ENCODE results near the gene AFAP1L1.

The AFAP1L1 gene

DNA sequence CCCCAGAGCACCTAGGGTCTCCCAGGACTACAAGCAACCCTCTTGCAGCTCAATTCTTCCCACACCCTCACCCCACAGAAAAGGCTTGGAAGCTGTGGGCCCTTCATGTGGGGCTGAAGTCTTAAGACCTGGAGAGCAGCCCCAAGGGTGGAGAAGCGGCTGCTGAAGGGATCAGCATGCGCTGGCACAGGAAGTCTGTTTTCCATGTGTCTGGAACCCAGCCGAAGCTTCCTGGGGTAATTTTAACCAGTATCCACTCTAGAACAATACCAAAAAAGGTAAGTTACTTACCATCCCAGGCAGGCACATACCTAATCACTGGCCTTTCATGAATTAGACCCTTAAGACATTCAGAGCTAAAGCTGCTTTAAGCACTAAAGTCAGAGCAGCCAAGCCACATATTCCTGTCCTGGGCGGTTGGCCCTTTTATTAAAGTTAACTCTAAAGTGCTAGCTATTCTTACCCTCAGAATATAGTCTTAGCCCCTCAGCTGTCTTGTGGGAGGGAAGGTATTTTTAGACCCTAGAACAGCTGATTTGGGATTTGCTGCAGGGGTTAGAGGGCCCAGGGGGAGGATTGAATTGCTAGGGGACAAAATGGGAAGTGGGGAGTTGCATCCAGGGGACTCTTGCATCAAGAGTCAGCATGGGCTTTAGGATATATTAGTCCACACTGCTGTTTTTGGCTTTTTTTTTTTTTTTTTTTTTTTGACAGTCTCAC is 100.6 kb downstream of the AFAP1L1 start:
- Histone ChIP-seq H3K4me1 (ENCODE audit: control insufficient read depth, insufficient read depth, low read length) (peaks cover 1% of the 10 kb centered on the region; the same call in 1 of the 2 replicates), H3K27ac (ENCODE audit: low read length) (no peak overlapping the region), H3K36me3 (ENCODE audit: control insufficient read depth, insufficient read depth, low read length) (no peaks in the 10 kb centered on the region), H3K4me3 (ENCODE audit: low read length) (no peak overlapping the region), H3K27me3 (ENCODE audit: control insufficient read depth, insufficient read depth, low read length) (no peaks in the 10 kb centered on the region), H3K9me3 (ENCODE audit: control insufficient read depth, insufficient read depth, low read length) (no peaks in the 10 kb centered on the region)
- DNase-seq (ENCODE audit: low read depth, low spot score) = no peak
- no CpG with 5 or more reads among the region's 4 CpGs for WGBS (ENCODE audit: insufficient coverage, insufficient read length)

- no peak overlapping the region for H3K27ac ChIP-seq (ENCODE audit: low read length)
- H3K27me3 ChIP-seq (ENCODE audit: control insufficient read depth, insufficient read depth, low read length) = no peaks in the 10 kb centered on the region
- no CpG with 5 or more reads among the region's 3 CpGs for WGBS (ENCODE audit: insufficient coverage, insufficient read length)
- no peak overlapping the region for H3K4me3 ChIP-seq (ENCODE audit: low read length)
- H3K9me3 ChIP-seq (ENCODE audit: control insufficient read depth, insufficient read depth, low read length) = no peaks in the 10 kb centered on the region
- H3K36me3 ChIP-seq (ENCODE audit: control insufficient read depth, insufficient read depth, low read length) = no peaks in the 10 kb centered on the region
- DNase-seq (ENCODE audit: low read depth, low spot score) = no peak
- H3K4me1 ChIP-seq (ENCODE audit: control insufficient read depth, insufficient read depth, low read length) = no peaks in the 10 kb centered on the region
These were observed 101.3 kb downstream of the AFAP1L1 start for GRCh38 chr5:149372932-149373331.

- H3K36me3 ChIP-seq (ENCODE audit: control insufficient read depth, insufficient read depth, low read length) = no peaks in the 10 kb centered on the region
- H3K4me3 ChIP-seq (ENCODE audit: low read length) = no peak overlapping the region
- WGBS (ENCODE audit: insufficient coverage, insufficient read length) = no CpG with 5 or more reads among the region's 20 CpGs
- H3K27ac ChIP-seq (ENCODE audit: low read length) = no peak overlapping the region
- no peaks in the 10 kb centered on the region; the same call in 1 of the 2 replicates for H3K4me1 ChIP-seq (ENCODE audit: control insufficient read depth, insufficient read depth, low read length)
- no peak for DNase-seq (ENCODE audit: low read depth, low spot score)
- no peaks in the 10 kb centered on the region for H3K9me3 ChIP-seq (ENCODE audit: control insufficient read depth, insufficient read depth, low read length)
- H3K27me3 ChIP-seq (ENCODE audit: control insufficient read depth, insufficient read depth, low read length) = no peaks in the 10 kb centered on the region
These were observed 102.6 kb downstream of the AFAP1L1 start for GRCh38 chr5:149374303-149374702.

DNA sequence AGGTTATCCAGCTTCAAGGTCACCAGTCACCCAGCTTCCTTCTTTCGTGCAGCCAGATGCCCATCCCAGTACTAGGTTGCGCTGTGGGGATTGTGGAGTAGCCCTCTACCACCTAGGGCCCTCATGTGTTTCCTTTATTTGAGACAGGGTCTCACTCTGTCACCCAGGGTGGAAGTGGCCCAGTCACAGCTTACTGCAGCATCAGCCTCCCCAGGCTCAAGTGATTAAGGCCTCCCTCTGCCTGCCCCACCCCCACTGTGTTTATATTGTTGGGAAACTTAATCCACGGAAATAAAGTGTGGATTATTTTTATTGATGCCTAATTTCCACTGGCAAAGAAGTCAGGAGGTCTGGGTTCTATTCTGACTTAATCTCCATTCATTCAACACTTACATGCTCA is 103.1 kb downstream of the AFAP1L1 start:
- no peak overlapping the region for H3K27ac ChIP-seq (ENCODE audit: low read length)
- DNase-seq (ENCODE audit: low read depth, low spot score) = no peak
- no peaks in the 10 kb centered on the region for H3K27me3 ChIP-seq (ENCODE audit: control insufficient read depth, insufficient read depth, low read length)
- WGBS (ENCODE audit: insufficient coverage, insufficient read length) = no CpG with 5 or more reads among the region's 3 CpGs
- H3K4me3 ChIP-seq (ENCODE audit: low read length) = no peak overlapping the region
- H3K9me3 ChIP-seq (ENCODE audit: control insufficient read depth, insufficient read depth, low read length) = no peaks in the 10 kb centered on the region
- no peaks in the 10 kb centered on the region for H3K36me3 ChIP-seq (ENCODE audit: control insufficient read depth, insufficient read depth, low read length)
- no peaks in the 10 kb centered on the region; the same call in 1 of the 2 replicates for H3K4me1 ChIP-seq (ENCODE audit: control insufficient read depth, insufficient read depth, low read length)

DNA sequence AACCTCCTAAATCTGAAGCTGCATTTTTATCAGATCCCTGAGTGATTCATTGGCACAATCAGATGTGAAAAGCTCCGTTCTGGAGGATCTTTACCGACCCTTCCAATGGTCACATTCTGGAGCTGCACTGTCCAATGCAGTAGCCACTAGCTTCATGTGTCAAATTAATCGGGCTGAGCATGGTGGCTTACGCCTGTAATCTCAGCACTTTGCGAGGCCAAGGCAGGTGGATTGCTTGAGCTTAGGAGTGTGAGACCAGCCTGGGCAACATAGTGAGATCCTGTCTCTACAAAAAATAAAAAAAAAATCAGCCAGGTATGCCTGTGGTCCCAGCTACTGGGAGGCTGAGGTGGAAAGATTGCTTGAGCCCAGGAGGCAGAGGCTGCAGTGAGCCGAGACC is 103.8 kb downstream of the AFAP1L1 start:
- no CpG with 5 or more reads among the region's 6 CpGs for WGBS (ENCODE audit: insufficient coverage, insufficient read length)
- H3K36me3 ChIP-seq (ENCODE audit: control insufficient read depth, insufficient read depth, low read length) = no peaks in the 10 kb centered on the region

DNA sequence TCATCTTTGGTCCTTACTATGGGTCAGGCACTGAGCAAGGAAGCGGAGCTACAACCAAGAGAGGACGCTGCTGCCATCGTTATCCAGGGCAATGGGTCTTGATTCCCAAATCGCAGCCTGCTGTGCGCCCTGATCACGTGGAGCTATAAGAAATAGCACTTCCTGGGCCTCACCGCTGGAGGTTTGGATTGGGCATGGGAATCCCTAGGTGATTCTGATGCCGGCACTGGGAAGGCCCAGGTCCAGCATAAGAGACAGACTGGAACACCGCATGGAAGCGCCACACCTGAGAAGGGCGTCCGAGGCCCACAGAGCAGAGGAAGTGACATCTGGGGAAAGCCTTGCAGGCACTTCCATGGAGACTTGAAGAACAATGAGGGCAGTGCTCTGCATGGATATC is 104.4 kb downstream of the AFAP1L1 start:
- no peaks in the 10 kb centered on the region; the same call in 1 of the 2 replicates for H3K4me1 ChIP-seq (ENCODE audit: control insufficient read depth, insufficient read depth, low read length)
- no peak overlapping the region for H3K27ac ChIP-seq (ENCODE audit: low read length)
- no peak for DNase-seq (ENCODE audit: low read depth, low spot score)
- WGBS (ENCODE audit: insufficient coverage, insufficient read length) = no CpG with 5 or more reads among the region's 12 CpGs
- H3K9me3 ChIP-seq (ENCODE audit: control insufficient read depth, insufficient read depth, low read length) = no peaks in the 10 kb centered on the region
- no peak overlapping the region for H3K4me3 ChIP-seq (ENCODE audit: low read length)
- H3K36me3 ChIP-seq (ENCODE audit: control insufficient read depth, insufficient read depth, low read length) = no peaks in the 10 kb centered on the region
- no peaks in the 10 kb centered on the region for H3K27me3 ChIP-seq (ENCODE audit: control insufficient read depth, insufficient read depth, low read length)

More for the DNA sequence above, 103.8 kb downstream of the AFAP1L1 start:
- no peaks in the 10 kb centered on the region; the same call in 1 of the 2 replicates for H3K4me1 ChIP-seq (ENCODE audit: control insufficient read depth, insufficient read depth, low read length)
- no peak for DNase-seq (ENCODE audit: low read depth, low spot score)
- H3K27me3 ChIP-seq (ENCODE audit: control insufficient read depth, insufficient read depth, low read length) = no peaks in the 10 kb centered on the region
- H3K27ac ChIP-seq (ENCODE audit: low read length) = no peak overlapping the region
- no peaks in the 10 kb centered on the region for H3K9me3 ChIP-seq (ENCODE audit: control insufficient read depth, insufficient read depth, low read length)
- H3K4me3 ChIP-seq (ENCODE audit: low read length) = no peak overlapping the region

- H3K9me3 ChIP-seq (ENCODE audit: control insufficient read depth, insufficient read depth, low read length) = no peaks in the 10 kb centered on the region
- no peak overlapping the region for H3K4me3 ChIP-seq (ENCODE audit: low read length)
- no peaks in the 10 kb centered on the region for H3K36me3 ChIP-seq (ENCODE audit: control insufficient read depth, insufficient read depth, low read length)
- no peak overlapping the region for H3K27ac ChIP-seq (ENCODE audit: low read length)
- WGBS (ENCODE audit: insufficient coverage, insufficient read length) = no CpG with 5 or more reads among the region's 7 CpGs
- H3K27me3 ChIP-seq (ENCODE audit: control insufficient read depth, insufficient read depth, low read length) = no peaks in the 10 kb centered on the region
- no peak for DNase-seq (ENCODE audit: low read depth, low spot score)
- H3K4me1 ChIP-seq (ENCODE audit: control insufficient read depth, insufficient read depth, low read length) = peaks cover 1% of the 10 kb centered on the region; the same call in 1 of the 2 replicates
These were observed 105.2 kb downstream of the AFAP1L1 start for GRCh38 chr5:149376711-149377447.

- Histone ChIP-seq H3K9me3 (ENCODE audit: control insufficient read depth, insufficient read depth, low read length) (no peaks in the 10 kb centered on the region), H3K36me3 (ENCODE audit: control insufficient read depth, insufficient read depth, low read length) (no peaks in the 10 kb centered on the region), H3K4me3 (ENCODE audit: low read length) (no peak overlapping the region), H3K4me1 (ENCODE audit: control insufficient read depth, insufficient read depth, low read length) (peaks cover 1% of the 10 kb centered on the region; the same call in 1 of the 2 replicates), H3K27ac (ENCODE audit: low read length) (no peak overlapping the region), H3K27me3 (ENCODE audit: control insufficient read depth, insufficient read depth, low read length) (no peaks in the 10 kb centered on the region)
- no peak for DNase-seq (ENCODE audit: low read depth, low spot score)
- WGBS (ENCODE audit: insufficient coverage, insufficient read length) = no CpG with 5 or more reads among the region's 5 CpGs
These were observed 106.7 kb downstream of the AFAP1L1 start for GRCh38 chr5:149378241-149378820.

- no peak within 1 kb of the TSS for H3K27ac ChIP-seq (ENCODE audit: low read length)
- no peaks in the 10 kb centered on the region for H3K27me3 ChIP-seq (ENCODE audit: control insufficient read depth, insufficient read depth, low read length)
- DNase-seq (ENCODE audit: low read depth, low spot score) = no peak
- no peaks in the 10 kb centered on the region for H3K36me3 ChIP-seq (ENCODE audit: control insufficient read depth, insufficient read depth, low read length)
- no peak within 1 kb of the TSS for H3K4me3 ChIP-seq (ENCODE audit: low read length)
- WGBS (ENCODE audit: insufficient coverage, insufficient read length) = no CpG with 5 or more reads among the region's 22 CpGs
- peaks cover 1% of the 10 kb centered on the region; the same call in 1 of the 2 replicates for H3K4me1 ChIP-seq (ENCODE audit: control insufficient read depth, insufficient read depth, low read length)
- no peaks in the 10 kb centered on the region for H3K9me3 ChIP-seq (ENCODE audit: control insufficient read depth, insufficient read depth, low read length)
These were observed 107.6 kb downstream of the AFAP1L1 start, which contains the start of gene IL17B for GRCh38 chr5:149379177-149379761. Gene IL17B (minus strand): TSS chr5:149379292. CDS start chr5:149379225, 67 bp downstream.

GRCh38 chr5:149379818-149380374 is 108.2 kb downstream of the AFAP1L1 start:
- no peaks in the 10 kb centered on the region for H3K27me3 ChIP-seq (ENCODE audit: control insufficient read depth, insufficient read depth, low read length)
- no peak overlapping the region for H3K4me3 ChIP-seq (ENCODE audit: low read length)
- no peak for DNase-seq (ENCODE audit: low read depth, low spot score)
- H3K36me3 ChIP-seq (ENCODE audit: control insufficient read depth, insufficient read depth, low read length) = no peaks in the 10 kb centered on the region
- H3K4me1 ChIP-seq (ENCODE audit: control insufficient read depth, insufficient read depth, low read length) = peaks cover 1% of the 10 kb centered on the region; the same call in 1 of the 2 replicates
- H3K27ac ChIP-seq (ENCODE audit: low read length) = no peak overlapping the region
- no CpG with 5 or more reads among the region's 5 CpGs for whole genome bisulfite sequencing (ENCODE audit: insufficient coverage, insufficient read length)
- H3K9me3 ChIP-seq (ENCODE audit: control insufficient read depth, insufficient read depth, low read length) = no peaks in the 10 kb centered on the region

Data from iPS DF 6.9 (cell line).